Neural crest cell (in vitro differentiated cells): ENCODE measurements around the gene MINDY4. TPM values are rescaled to one million over a fixed set of nuclear protein-coding genes. Genes with fewer than 3 reads are reported as not detected.

Experiments
- DNase-seq: peaks from one replicate; pipeline ENCODE4 v3.0.0; 2021; ENCODE audit warnings: low read depth, mixed read lengths, low spot score
- H3K27ac Mint-ChIP-seq: one replicate; pipeline ENCODE4 v1.8.0; 2021; ENCODE audit warnings: mild to moderate bottlenecking, mixed read lengths; ENCODE audit not compliant: unreplicated experiment
- H3K27me3 Mint-ChIP-seq: 2 replicates; pipeline ENCODE4 v1.8.0; 2021; ENCODE audit warnings: low read depth, mild to moderate bottlenecking, mixed read lengths
- H3K36me3 Mint-ChIP-seq: 2 replicates; pipeline ENCODE4 v1.8.0; 2021; ENCODE audit warnings: low read depth, mild to moderate bottlenecking, mixed read lengths
- H3K4me1 Mint-ChIP-seq: 2 replicates; pipeline ENCODE4 v1.8.0; 2021; ENCODE audit warnings: mixed read lengths
- H3K4me3 Mint-ChIP-seq: one replicate; pipeline ENCODE4 v1.8.0; 2021; ENCODE audit warnings: mild to moderate bottlenecking, mixed read lengths
- H3K9me3 Mint-ChIP-seq: 2 replicates; pipeline ENCODE4 v1.8.0; 2021; ENCODE audit warnings: mixed read lengths
- CTCF ChIP-seq: fragments of 200-600 bp; sonication (generic); conservative IDR thresholded peaks from 2 replicates; pipeline ENCODE4 v1.5.0; 2021; ENCODE audit warnings: antibody characterized with exemption, mild to moderate bottlenecking
- total RNA-seq: library from RNA; stranded (reverse); gene quantifications from 2 replicates; pipeline ENCODE4 v1.2.1, GENCODE V29; 2021

MINDY4 gene
- total RNA-seq, 1 donor from 2014 or later = 9.2 TPM

GRCh38 chr7:30727061-30727945, 43.9 kb upstream of the MINDY4 start:
- Mint-ChIP-seq H3K27ac (no peak overlapping the region), H3K27me3 (peaks cover 2% of the 10 kb centered on the region), H3K36me3 (no peaks in the 10 kb centered on the region), H3K9me3 (no peaks in the 10 kb centered on the region), H3K4me3 (no peak overlapping the region), H3K4me1 (no peaks in the 10 kb centered on the region)
- no peak for DNase-seq
- TF ChIP-seq CTCF = no peak

GRCh38 chr7:30728591-30729100, 42.6 kb upstream of the MINDY4 start:
- Mint-ChIP-seq H3K4me1 (no peaks in the 10 kb centered on the region), H3K4me3 (no peak overlapping the region), H3K27ac (no peak overlapping the region), H3K9me3 (no peaks in the 10 kb centered on the region), H3K27me3 (peaks cover 2% of the 10 kb centered on the region), H3K36me3 (no peaks in the 10 kb centered on the region)
- no peak for TF ChIP-seq CTCF
- no peak for DNase-seq

GRCh38 chr7:30729642-30730041, 41.6 kb upstream of the MINDY4 start:
- Mint-ChIP-seq H3K4me1 (no peaks in the 10 kb centered on the region), H3K27ac (no peak overlapping the region), H3K4me3 (no peak overlapping the region), H3K36me3 (no peaks in the 10 kb centered on the region), H3K9me3 (no peaks in the 10 kb centered on the region), H3K27me3 (peaks cover 2% of the 10 kb centered on the region)
- TF ChIP-seq CTCF = no peak
- no peak for DNase-seq

- no peak for TF ChIP-seq CTCF
- Mint-ChIP-seq H3K4me1 (no peaks in the 10 kb centered on the region), H3K36me3 (no peaks in the 10 kb centered on the region), H3K27ac (no peak overlapping the region), H3K27me3 (peaks cover 2% of the 10 kb centered on the region), H3K4me3 (no peak overlapping the region), H3K9me3 (no peaks in the 10 kb centered on the region)
- no peak for DNase-seq
These were observed 41.1 kb upstream of the MINDY4 start for GRCh38 chr7:30730097-30730496.

GRCh38 chr7:30730996-30731395, 40.2 kb upstream of the MINDY4 start:
- TF ChIP-seq CTCF = no peak
- Mint-ChIP-seq H3K4me1 (no peaks in the 10 kb centered on the region), H3K27ac (no peak overlapping the region), H3K36me3 (no peaks in the 10 kb centered on the region), H3K4me3 (no peak overlapping the region), H3K9me3 (no peaks in the 10 kb centered on the region), H3K27me3 (peaks cover 2% of the 10 kb centered on the region)
- no peak for DNase-seq
